ENCODE results near the gene KRTAP10-9.
"Not testable (repeated sequence)": the region's sequence is repeated elsewhere in the genome, so short reads cannot be mapped to it uniquely, and the experiment has no call there.

The KRTAP10-9 gene

DNA sequence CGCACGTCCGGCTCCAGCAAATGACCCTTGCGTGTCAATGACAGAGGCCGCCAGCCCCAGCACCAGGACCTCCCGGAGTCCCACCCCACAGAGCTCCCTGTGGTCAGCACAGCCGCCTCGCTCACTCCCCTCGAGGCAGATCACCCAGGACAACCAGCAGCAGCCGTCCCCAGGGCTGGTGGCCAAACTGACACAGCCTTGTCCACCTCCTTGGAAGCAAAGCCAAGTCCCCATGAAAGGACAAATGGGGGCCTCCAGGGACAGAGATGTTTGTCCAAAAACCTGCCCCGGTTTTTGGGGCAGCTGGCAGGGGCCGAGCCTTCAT lies 12.4 kb downstream of the KRTAP10-9 start:
- DNase-seq (ENCODE audit: low read depth in 2 of 2, low spot score in 1 of 2) = no peak

DNA sequence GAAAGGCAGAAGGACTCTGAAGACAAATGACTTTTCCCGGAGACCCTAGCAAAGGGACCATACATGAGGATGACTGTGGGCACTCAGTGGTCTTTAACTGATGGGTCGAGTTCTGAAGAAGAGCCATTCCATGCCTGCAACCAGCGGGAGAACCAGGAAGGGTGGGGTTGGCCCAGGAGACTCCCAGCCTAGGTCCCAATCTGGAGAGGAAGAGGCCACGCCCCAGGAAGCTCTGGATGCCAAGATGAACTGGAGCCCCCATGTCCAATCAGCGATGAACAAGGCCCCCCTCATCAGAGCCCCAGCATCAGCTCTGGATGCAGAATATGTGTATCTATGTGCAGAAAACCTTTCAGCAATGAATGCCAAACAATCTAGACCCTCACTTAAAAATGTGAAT lies 13.9 kb downstream of the KRTAP10-9 start:
- DNase-seq (ENCODE audit: low read depth in 2 of 2, low spot score in 1 of 2) = no peak

DNA sequence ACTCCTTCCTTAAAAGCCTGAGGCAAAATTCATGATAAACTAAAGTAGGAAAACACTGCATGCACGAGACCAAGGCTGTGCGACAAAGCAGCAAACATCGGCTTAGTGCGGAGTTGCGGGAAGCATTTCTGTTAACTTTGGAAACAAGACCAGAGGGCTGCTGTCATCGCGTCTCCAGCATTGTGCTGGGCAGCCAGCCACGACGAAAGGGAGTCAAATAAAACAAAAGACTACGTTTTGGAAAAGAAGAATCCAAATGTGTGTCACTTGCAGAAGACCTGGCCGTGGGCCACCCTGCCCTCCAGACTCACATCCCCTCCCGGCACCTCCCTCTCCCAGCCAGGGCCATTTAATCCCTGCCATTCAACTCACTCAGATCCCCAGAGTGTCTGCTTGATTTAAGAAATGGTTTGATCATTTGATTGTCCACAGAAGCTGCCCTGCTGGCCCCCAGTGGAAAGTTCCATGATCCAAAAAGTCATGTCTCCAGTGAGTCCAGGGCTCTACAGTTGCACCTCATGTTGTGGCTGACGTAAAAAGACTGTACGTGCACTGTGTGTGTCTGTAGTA lies 16.9 kb downstream of the KRTAP10-9 start:
- no peak for DNase-seq (ENCODE audit: low read depth in 2 of 2, low spot score in 1 of 2)

DNA sequence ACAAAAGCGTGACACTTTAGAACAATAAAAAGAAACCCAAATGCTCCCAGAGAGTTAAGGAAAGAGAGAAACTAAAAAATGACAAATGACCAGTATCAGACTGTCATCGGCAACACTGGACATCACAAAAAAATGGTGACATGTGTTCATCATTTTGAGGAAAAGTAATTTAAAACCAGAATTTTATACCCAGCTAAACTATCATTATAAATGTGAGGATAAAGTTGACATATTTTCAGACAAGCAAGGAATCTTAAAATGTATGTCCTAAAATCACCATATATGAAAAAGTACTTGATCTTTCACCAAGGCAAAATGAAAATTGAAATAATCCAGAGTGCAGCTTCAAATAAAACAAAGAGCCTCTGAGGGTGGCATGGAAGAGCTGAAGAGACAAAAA lies 18.0 kb downstream of the KRTAP10-9 start:
- no peak for DNase-seq (ENCODE audit: low read depth in 2 of 2, low spot score in 1 of 2)

DNA sequence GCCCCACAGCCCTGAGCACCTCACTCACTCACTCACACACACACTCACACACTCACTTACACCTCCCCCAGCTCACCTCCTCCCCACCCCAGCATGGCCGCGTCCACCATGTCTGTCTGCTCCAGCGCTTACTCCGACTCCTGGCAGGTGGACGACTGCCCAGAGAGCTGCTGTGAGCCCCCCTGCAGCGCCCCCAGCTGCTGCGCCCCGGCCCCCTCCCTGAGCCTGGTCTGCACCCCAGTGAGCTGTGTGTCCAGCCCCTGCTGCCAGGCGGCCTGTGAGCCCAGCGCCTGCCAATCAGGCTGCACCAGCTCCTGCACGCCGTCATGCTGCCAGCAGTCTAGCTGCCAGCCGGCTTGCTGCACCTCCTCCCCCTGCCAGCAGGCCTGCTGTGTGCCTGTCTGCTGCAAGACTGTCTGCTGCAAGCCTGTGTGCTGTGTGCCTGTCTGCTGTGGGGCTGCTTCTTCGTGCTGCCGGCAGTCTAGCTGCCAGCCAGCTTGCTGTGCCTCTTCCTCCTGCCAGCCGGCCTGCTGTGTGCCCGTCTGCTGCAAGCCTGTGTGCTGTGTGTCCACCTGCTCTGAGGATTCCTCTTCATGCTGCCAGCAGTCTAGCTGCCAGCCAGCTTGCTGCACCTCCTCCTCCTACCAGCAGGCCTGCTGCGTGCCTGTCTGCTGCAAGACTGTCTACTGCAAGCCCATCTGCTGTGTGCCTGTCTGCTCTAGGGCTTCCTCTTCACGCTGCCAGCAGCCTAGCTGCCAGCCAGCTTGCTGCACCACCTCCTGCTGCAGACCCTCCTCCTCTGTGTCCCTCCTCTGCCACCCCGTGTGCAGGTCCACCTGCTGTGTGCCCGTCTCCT lies 19.7 kb downstream of the KRTAP10-9 start, which contains the start of gene KRTAP10-11:
Gene KRTAP10-11, plus strand, starts transcription at position 49 of the 856 bp plus-strand sequence. Its CDS starts 45 bp downstream, at position 94.
- not testable (repeated sequence) for DNase-seq (ENCODE audit: low read depth in 2 of 2, low spot score in 1 of 2)

DNA sequence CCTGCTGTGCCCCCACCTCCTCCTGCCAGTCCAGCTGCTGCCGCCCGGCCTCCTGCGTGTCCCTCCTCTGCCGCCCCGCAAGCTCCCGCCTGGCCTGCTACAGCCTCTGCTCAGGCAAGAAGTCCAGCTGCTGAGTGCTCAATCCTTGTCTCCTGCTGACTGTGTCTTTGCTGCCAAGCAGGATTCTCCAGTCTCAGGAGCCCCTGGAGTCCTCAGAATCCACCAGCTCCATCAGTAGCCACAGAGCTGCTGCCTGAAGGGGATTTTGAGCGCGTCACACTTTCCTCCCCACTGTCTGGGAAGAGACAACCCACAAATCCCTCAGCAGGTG lies 20.3 kb downstream of the KRTAP10-9 start:
- DNase-seq (ENCODE audit: low read depth in 2 of 2, low spot score in 1 of 2) = no peak

DNA sequence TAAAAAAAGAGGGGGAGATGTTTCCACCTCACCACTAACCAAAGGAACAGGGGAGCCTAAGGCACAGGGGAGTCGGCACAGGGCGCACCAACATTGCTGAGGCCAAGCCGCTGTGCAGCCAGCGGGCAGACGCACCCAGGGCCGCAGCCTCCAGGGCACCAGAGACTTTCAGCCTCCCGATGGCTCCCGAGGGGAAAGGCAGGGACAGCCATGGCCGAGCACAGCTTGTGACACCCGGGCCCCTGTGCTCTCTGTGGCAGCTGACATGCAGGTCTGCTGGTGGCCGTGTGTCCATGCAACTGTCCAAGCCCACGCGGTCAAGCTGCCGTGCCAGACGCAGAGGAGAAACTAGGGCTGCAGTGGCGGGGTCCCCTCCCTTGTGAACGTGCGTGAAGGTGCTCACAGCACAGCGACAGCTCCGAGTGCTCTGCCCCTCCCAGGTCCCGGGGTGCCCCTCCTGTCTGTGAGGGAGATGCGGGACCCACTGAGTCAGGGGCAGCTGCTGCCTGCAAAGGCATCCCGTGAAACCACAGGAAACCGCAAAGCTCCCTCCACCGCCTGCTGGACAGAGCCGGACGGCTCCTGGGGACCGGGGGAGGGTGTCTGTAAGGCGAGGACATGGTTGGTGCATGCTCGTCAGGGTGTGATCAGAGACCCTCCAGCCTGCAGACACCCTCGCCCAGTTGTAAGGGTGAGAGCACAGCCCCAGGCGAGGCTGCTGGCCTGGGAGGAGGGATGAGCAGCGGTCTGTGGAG lies 21.8 kb downstream of the KRTAP10-9 start:
- DNase-seq (ENCODE audit: low read depth in 2 of 2, low spot score in 1 of 2) = no peak

DNA sequence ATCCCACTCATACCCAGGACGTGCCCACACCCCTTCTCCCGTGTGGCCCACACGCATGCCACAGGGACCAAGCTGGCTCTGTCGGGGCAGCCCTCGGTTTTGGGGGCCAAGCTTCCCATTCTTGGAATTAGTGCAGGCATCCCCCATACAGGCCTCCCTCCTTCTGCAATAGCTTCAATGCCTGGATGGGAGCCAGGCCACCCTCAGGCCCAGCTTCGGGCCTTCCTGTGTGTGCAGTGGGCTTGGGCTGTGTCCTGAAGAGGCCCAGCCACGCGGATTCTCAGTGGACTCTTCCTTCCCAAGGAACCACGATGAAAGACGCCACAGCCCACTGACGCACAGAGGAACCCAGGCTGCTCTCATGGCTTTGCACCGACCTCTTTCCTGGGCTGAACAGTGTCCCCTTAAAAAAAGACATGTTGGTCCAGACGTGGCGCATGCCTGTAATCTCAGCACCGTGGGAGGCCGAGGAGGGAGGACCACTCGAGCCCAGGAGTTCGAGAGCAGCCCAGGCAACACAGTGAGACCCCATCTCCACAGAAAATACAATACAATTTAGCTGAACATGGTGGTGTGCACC lies 22.7 kb downstream of the KRTAP10-9 start:
- DNase-seq (ENCODE audit: low read depth in 2 of 2, low spot score in 1 of 2) = no peak

DNA sequence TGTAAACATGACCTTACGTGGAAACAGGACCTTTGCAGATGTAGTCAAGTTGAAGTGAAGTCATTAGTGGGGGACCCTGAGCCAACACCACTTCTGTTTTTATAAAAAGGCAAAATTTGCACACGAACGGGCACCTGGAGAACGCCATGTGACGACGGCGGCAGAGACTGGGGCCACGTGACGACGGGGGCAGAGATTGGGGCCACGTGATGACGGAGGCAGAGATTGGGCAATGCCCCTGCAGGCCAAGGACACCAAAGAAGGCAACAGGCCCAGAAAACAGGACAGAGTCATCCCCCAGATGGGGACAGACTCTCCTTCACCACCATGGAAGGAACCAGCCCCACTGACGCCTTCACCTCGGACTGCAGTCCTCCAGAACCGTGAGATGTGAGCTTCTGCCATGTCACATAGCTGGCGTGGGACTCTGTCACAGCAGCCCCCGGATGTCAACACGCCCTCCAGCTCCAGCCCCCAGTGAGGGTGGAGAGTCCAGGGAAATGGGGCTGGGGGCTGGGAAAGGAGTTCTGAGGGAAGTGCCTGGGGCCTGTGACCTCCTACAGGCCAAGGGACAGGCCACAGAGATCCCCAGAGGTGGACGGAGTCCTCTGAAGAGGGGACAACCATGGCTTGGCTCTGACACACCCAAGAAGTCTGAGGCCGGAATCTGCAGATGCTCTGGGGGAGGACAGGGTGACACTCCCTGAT lies 23.5 kb downstream of the KRTAP10-9 start:
- no peak for DNase-seq (ENCODE audit: low read depth in 2 of 2, low spot score in 1 of 2)

DNA sequence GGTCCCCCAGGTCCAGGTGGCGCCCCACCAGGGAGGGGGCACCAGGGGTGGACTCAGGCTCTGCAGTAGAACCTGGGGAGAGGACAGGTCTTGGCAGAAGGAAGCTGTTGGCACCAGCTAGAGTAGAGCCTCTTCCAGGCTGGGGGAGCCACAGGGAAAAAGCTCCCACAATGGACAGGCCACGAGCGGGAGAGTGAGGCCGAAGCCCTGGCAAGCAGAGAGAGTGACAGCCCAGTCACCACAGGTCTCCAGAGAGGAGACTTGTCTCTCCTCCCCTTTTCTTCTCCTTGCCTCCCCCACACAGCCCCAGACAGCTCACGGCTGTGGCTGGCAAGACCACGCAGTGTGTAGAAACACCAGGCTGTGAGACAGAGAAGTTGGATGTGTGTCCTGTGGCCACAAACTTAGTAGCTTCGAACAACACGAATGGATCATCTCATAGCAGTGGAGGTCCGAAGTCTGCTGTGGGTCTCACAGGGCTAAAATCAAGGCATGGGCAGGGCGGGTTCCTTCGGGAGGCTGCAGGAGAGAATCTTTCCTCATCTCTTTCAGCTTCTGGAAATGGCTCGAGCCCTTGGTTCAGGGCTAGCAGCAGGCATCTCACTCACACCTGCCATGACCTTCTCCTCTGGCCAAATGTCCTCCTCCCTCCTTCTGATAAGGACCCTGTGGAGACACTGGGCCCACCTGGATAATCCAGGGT lies 24.2 kb downstream of the KRTAP10-9 start:
- DNase-seq (ENCODE audit: low read depth in 2 of 2, low spot score in 1 of 2) = no peak

DNA sequence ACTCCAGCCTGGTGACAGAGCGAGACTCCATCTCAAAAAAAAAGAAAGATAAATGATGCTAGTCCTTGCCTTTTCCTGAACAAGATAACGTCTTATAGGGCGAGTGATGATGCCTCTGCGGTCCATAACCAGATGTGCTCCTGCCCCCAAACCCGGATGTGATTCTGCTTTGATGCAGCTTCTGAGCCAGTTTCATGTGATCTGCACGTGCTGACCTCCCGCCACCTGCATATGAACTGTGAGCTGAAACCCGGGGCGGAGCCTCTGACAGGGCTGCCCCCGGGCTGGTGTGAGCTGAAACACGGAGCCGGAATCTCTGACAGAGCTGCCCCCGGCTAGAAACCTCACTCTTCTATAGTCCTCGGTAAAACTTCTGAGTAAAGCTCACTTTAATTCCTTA lies 26.2 kb downstream of the KRTAP10-9 start:
- DNase-seq (ENCODE audit: low read depth in 2 of 2, low spot score in 1 of 2) = no peak

DNA sequence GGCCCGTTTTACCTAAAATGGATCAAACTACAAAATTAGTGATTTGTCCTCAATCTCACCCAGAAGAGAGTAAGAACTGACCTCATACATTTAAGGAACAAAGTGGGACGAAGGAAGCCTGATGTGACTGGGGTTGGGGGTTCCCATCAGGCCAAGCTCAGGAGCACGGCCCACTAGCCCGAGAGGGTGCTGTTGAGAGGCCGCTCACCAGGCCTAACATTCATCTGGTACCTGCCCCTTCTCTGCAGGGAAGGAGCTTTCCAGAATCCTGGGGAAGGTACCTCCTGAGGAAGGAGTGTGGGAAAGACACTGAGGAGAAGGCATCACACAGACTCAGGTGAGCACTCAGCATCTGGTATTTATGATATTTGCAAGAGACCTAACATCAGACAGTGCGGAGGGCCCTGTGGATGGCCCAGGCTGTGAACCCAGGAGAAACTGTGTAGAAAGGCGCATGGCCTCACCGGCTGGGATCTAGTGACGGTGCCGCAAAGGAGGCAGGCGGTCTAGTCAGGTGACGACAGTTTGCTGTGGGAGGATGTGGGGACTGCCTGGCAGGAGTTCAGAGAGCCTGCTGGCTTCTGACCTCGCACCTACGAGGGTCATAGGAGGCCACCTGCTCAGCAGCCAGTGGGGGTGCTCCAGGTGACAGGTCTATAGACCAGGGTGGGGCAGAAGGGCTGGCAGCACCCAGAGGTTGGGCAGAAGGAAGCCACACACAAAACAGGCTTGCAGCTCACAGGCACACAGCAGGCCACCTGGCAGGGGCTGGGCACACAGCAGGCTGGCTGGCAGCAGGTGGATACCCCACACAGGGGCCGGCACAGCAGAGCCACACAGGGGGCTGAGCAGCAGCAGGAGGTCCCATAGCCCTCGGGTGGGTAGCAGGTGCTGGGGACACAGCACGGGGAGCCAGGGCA lies 27.0 kb downstream of the KRTAP10-9 start:
- DNase-seq (ENCODE audit: low read depth in 2 of 2, low spot score in 1 of 2) = peak in 1 of 2 donors; percentile 17

DNA sequence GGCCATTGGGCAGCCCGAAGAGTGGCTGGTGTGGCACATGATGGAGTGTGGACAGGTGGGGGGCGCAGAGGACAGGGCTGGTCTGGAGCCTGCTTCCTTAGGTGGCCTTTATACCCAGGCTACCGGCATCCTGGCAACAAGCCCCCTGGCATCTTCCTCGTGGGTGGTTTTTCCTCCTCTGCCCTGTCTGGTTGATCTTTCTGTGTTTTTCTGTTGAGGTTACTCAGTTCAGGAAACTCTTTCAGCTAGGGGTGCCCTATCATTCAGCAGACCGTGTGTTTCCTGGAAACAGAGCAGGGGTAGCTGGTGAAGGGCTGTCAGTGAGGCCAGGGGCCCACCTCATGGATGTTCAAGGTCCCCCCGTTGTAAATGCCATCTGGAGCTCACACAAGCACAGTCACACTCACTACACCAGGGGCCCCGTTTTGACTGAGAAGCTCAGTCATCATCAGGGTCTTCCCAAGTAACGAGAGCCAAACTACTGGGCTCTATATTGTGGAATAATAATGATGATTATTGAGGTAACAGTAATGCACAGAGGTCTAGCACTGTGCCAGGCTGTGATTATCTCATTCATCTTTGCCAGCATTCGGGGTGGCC lies 27.8 kb downstream of the KRTAP10-9 start, which contains the start of gene KRTAP12-4:
Gene KRTAP12-4, minus strand, starts transcription at position 84 of the 600 bp plus-strand sequence. Its CDS starts 45 bp downstream, at position 39.
- DNase-seq (ENCODE audit: low read depth in 2 of 2, low spot score in 1 of 2) = no peak

DNA sequence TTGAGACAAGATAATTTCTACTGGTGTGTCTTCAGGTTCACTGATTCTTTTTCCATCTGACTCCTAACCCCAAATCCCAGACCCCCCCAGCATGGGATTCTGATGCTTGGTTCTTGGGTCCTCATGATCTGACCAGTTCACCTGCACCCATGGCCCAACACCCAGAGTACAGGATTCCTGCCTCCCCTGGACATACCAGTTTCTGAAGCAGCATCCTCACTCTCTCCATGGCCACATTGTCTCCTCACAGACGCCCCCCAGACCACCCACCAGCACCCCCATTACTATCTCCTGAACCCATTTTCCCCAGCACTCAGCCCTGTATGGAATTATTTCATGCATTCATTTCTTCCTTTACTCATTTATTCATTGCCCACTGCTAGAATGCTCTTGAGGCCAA lies 30.0 kb downstream of the KRTAP10-9 start:
- no peak for DNase-seq (ENCODE audit: low read depth in 2 of 2, low spot score in 1 of 2)

DNA sequence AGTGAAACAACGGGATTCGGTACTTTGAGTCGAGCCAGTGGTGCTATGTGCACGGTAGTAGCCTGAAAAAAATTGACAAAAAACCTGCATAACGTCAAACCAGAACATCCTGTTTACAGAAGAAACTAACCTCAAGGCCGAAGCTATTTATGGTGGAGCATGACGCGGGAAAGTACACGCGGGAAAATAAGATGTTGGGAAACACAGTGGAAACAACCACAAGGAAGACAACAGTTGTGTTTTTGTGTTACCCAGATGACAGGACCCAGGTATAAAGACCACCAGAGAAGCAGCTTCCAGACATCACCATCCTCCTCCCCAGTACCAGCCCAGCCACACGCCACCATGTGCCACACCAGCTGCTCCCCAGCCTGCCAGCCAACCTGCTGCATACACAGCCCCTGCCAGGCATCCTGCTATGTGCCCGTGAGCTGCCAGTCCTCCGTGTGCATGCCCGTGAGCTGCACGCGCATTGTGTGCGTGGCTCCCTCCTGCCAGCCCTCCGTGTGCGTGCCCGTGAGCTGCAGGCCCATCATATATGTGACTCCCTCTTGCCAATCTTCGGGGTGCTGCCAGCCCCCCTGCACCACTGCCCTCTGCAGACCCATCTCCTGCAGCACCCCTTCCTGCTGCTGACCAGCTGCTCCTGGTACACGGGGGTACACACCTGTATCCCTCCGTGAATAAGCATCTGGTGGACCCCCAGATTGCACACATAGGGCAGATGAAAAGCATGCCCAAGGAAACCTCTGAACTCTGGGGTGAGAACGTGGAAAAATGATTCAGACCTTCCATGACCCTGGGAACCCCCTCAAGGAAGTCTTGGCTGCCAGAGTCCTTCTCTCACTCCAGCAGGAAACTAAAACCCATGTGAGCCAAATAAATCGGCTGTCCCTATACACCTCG lies 31.0 kb downstream of the KRTAP10-9 start, which contains the start of gene KRTAP12-3:
Gene KRTAP12-3, plus strand, starts transcription at position 298 of the 906 bp plus-strand sequence. Its CDS starts 48 bp downstream, at position 346.
- peak in 1 of 2 donors; percentile 17 for DNase-seq (ENCODE audit: low read depth in 2 of 2, low spot score in 1 of 2)

DNA sequence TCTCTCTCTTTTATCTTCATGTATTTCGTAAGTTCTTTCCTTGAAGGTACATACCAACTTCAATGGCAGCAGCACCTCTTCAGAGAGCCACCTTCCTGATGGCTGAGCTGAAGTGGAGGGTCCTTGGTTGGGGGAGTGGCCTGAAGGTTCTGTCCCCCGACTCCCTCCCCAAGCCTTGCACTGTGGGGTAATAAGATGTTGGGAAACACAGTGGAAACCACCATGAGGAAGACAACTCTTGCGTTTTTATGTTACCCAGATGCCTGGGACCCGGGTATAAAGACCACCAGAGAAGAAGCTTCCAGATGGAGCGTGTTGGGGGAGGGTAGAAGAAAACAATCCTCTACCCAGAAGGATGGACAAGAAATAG lies 31.6 kb downstream of the KRTAP10-9 start:
- no peak for DNase-seq (ENCODE audit: low read depth in 2 of 2, low spot score in 1 of 2)

DNA sequence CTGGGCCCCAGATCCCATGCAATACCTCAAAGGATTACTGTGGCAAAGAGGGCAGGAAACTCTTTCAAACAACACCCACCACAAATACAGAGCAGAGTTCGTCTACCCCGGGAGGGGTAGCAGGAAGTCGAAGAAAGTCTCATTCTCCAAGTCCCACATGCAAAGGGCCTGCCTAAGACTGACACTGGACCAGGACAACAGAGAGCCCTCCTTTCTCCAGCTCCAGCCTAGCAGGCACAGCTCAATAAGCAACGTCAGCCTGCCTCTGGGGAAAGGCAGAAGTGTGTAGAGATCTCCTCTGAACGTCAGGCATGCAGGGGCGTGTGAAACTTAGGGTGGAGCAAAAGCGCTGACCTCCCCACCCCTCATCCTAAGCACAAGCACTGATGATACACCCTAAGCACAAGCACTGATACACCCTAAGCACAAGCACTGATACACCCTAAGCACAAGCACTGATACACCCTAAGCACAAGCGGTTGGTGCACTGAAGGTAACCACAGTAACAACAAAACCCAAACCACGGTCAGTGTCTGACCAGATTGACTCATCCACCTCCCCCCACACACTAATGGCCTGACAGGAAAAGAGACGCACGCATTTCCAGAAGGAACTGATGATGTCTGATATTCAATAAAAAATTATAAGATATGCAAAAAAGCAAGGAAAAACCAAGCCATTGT lies 32.2 kb downstream of the KRTAP10-9 start:
- no peak for DNase-seq (ENCODE audit: low read depth in 2 of 2, low spot score in 1 of 2)

Data from stimulated activated CD8-positive, alpha-beta memory T cell treated with anti-CD3 and anti-CD28 coated beads, Interleukin-4, amount 100 ng/mL, for 1 hour (primary cell).